Measurements from ENCODE around the gene TBCK.

Gene TBCK

DNA sequence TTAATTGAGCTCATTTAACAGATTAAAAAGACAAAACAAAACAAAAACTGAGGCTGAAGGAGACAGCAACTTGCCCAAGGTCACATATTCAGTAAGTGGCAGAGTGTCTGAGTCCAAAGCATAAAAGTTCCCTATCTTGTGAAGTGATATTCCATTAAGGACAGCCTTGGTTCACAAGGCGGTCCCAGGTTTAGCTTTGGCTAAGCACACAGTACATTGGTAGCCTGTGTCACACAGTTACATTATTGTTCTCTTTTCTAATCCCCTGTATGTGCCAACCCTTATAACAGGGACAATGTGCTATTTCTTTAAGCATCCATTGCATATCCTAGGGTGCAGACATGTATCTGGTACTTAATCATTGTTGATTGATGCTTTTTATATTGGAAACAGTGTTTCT, 280.8 kb downstream of the TBCK start:
- no peak for DNase-seq

DNA sequence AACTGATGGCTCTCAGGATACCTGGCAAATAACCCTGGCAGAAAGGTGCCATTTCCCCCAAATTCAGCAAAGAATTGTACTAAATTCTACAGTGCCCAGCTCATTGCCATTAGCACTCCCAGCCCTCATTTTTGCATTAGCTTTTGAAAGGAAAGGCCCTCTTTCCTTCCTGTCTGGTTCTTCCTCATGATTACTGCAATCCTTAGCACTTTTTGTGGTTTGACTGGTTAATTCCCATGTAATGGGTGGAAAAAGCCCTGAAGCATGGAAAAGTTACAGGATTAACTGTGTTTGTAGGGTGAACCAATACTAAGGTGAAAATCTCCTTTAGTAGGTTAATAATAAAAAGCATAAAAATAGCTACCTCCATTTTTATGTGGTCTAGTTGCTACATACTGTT, 281.3 kb downstream of the TBCK start:
- no peak for DNase-seq

DNA sequence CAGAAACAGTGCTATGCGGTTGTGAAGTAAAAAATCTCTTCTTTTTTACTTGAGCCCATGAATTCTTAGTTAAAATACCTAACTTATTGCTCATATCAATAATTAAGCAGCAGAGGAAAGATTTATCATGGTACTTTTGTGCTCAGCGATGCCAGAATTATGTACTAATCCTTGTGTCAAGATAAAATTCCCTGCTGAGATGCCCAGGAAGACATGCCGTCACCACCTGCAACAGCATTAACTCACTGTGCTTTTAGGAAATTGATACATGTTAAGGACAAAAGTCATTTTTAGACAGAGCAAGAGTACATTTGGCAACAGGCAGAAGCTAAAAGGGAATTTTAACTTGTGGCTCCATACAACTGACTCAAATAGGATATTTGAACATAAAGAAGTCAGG, 281.8 kb downstream of the TBCK start:
- no peak for DNase-seq

DNA sequence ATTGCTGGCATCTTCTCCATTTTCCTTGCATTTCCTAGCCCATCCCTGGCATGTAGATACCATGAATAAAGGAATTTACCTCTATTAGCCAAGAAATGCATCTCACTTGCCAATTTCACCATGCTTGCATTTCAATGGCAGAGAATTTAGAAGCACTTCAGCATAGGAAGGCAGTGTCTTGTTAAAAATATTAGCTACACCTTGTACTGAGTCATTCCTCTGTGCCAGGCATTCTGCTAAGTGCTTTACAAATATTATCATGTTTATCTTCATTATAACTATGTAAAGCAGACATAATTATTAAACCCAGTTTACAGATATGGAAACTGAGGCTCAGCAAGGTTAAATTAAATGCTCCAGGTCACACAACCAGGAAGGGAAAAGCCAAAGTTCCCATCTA, 282.5 kb downstream of the TBCK start:
- no peak for DNase-seq

DNA sequence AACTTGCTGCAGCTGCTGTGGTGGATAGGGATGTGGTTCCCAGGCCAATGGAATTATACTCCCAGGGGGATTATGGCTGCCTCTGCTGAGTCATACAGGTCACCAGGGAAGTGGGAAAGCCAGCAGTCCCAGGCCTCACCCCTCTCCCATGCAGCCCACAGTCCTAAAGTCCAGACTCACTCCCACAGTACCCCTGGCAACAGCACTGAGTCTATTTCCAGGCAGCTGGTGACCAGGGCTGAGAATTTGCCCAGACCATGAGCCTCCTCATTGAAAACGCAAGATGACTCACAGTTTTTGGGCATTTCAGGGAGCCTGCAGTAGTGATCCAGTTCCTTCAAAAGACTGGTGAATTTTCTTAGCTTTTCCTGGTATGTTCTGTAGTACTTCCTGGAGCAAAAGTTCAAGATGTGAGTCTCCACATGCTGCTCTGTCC, 283.1 kb downstream of the TBCK start:
- DNase-seq: no peak

DNA sequence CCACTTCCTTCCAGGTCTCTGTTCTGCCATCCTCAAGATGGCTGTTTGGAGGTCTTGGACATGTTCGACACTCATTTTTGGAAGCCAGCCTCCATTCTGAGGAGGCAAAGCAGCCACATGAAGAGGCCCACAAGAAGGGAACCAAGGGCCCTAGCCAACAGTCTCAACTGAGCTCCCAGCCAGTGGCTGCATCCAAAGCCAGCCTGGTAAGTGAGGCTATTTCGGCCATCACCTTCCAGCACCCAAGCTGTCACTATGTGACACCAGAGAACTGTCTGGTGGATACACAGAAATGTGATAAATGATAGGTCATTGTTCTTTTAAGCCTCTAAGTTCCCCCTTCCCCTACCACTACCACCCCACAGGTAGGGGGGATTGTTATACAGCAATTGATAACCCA, 293.6 kb downstream of the TBCK start:
- no peak for DNase-seq

DNA sequence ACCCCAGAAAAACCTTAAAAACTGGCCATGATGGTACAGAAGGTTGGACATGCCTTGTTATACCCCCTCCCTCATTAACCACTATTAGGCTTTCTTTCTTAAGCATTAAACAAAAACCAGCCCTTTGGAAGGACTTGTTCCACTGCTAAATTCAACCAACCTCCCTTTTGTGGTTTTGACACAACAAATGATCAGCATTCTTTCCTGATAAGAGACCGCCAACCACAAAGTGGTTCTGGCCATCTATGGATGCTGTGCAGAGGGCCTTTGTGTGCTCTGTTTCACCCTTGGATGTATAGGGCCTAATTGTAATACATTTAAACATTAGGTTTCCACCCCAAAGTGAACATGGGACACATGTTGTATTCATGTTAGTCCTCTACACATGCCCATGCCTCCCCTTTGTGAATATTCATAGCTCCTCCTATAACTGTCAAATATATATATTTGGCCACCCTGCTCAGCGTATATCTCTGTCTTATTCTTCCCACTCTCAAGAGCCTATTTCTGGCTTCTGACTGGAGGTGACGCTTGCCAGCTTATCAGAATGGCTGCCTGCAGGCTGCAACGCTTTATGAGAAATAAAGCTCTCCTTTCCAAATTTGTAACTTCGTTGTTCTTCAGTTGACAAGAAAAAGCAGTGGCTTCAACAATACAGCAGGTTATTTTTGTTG, 294.1 kb downstream of the TBCK start:
- DNase-seq: no peak

DNA sequence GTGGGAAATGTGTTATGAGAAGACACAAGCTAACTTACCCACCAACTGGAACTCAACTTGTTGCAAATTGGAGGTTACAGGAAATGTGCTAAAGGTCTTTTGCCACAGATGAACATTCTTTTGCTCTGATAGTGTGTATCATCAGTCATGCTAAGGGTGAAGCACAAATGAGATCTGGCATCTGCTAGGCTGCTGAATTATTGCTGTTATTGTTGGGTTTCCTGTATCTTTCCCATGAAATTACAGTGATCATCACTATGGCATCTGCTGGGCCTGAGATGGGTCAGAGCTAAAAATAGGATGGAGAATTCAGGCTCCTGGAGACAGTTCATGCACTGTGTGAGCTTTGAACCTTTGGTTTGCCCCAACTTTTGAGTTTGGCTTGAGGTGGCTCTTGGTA, 296.2 kb downstream of the TBCK start:
- no peak for DNase-seq

DNA sequence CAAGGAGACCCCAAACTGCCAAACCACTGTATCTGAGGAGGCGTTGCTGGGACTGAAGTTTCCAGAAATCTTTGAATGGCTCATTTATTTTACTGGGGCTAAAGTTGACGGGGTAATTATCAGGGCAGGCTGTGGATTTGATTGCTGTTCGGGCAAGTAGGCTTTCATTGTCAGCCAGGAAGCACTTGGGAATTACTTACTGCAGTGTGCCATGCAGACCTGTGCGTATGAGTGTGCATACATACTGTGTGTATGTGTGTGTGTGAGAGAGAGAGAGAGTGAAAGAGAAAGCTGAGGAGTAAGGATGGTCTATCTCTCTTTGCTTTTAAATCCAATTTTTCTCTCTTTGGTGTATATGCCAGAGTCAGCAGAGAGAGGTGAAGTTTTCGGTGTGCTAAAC, 298.0 kb downstream of the TBCK start:
- no peak for DNase-seq

DNA sequence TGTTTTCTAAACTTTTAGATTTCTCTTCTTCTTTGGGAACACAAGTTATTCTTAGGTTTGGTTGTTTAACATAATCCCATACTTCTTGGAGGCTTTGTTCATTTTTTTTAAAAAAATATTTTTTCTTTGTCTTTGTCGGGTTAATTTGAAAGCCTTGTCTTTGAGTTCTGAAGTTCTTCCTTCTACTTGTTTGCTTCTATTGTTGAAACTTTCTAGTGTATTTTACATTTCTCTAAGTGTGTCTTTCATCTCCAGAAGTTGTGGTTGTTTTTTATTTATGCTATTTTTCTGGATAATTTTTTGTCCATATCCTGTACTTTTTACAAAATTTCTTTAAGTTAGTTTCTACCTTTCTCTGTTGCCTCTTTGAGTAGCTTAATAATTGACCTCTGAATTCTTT, 304.6 kb downstream of the TBCK start:
- no peak for DNase-seq

DNA sequence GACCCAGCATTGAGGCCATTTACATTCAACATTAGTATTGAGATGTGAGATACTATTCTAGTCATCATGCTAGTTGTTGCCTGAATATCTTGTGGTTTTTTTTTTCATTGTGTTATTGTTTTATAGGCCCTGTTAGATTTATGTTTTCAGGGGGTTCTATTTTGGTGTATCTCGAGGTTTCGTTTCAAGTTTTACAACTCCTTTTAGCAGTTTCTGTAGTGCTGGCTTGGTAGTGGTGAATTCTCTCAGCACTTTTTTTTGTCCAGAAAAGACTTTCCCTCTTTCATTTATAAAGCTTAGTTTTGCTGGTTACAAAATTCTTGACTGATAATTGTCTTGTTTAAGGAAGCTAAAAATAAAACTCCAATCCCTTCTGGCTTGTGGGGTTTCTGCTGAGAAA, 305.2 kb downstream of the TBCK start:
- no peak for DNase-seq

DNA sequence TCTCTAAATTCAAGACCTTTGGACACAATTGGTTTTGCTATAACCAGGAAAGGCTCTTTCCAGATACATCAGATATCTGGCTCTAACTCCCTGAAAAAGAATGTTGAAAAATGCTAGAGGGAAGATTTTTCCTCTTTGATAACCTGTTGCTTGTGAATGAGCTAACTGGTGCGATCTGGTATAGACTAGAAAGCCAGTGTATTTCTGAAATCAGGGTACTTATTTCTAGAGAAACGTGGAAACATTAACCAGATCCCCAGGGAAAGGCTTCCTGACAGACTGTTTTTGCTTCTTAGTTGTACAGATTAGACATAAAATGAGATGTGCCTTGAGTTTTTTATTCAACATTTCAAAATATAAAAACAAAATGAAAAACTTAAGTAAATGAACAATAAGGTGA, 313.0 kb downstream of the TBCK start:
- no peak for DNase-seq

DNA sequence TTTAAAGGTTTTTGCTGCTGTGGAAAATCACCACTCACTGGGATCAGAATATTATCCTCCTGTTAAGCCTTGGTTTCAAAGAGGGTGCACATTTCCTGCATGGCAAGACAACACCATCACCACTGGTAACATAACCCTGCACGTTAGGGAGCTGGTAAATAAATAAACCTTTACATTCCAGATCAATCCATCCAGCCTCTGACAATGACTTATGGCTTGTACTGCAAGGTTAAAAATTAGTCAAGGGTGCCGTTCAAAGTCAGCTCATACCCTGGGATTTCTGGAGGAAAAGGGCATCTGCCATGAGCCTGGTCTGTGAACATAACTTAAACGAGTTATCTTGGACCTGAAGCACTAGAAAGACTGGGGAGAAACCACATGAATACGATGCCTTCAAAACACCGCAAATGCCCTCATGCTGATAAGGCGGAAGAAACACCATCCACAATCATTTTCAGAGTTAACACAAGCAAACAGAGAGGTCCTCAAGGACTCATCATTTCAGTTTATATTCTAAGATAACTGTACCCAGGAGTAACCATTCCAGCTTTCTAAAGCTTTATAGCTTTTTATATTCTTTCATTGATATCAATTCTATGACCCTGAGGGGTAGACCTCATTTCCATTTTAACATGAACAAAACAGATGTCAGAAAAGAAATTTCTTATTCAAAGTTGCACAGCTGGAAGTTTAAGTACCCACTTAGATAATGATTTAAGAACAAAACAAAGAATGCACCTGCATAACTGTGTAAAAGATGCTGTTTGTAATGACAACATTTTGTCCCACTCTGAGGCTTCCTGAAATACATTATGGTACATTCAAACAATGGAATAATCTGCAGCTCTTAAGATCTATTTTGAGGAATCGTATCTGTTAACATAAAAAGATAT, 317.6 kb downstream of the TBCK start:
- no peak for DNase-seq

DNA sequence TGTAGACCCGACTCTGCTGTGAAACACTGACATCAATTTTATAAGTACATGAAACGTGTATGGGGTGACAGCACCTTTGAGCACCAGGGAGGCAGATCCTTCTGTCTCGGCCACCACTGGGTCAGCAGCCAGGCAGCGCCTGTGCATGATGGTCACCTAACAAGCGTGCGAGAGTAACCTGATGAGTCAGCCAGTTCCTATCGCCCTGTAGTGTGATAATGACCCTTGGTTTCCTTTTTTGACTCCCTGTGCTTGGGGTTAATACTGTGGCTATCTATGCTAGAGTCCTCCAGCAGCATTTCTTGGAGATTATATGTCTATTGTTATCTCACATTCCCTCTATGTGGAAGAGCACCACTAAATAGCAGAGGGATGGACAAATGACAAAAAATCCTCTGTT, 319.2 kb downstream of the TBCK start:
- no peak for DNase-seq

DNA sequence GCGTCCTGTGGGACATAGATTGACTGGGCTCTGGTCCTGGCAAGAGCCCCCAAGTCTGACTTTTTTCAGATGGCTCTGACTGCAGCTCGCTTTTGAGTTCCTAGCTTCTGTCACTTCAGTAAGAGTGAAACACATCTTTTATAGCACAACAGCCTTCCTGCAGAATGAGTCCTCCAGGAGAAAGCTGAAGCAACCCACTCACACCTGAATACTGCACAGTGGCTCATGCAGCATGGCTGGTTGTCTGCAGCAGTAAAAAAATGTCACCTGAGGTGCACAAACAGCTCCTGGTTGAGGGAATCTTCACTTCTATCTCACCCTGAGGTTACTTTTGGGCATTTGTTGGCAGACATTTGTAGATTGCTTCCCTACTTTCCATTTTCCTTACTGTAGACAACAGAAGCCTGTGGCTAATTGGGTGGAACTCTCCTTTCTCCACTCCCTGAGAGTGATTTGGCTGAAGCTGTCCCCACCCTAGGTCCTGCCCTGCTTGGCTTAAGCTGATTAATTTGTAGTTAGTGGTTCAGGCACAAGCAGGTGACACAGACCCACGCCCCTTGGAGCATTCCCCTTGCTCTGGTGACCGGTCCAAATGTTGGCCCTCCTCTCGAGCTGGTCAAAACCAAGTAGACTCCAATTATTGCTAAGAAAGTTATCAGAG, 321.0 kb downstream of the TBCK start:
- DNase-seq: no peak

DNA sequence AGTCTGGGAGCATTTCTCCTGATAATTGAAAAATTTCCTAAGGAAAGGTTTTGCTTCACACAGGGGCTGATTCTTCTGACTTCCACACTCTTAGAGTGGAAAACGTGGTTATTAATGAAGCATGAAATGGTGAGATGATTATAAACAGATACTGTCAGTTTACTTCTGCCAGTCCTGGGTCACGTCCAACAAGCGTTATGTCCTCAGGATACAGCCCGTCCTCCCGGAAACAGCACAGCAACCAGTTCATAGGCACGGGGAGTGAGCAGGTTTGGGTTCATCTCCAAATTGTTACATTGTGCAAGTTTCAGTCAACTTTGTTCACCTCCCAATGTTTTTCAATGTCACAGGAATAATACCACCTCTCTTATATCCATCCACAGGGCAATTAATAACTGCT, 321.9 kb downstream of the TBCK start:
- no peak for DNase-seq

DNA sequence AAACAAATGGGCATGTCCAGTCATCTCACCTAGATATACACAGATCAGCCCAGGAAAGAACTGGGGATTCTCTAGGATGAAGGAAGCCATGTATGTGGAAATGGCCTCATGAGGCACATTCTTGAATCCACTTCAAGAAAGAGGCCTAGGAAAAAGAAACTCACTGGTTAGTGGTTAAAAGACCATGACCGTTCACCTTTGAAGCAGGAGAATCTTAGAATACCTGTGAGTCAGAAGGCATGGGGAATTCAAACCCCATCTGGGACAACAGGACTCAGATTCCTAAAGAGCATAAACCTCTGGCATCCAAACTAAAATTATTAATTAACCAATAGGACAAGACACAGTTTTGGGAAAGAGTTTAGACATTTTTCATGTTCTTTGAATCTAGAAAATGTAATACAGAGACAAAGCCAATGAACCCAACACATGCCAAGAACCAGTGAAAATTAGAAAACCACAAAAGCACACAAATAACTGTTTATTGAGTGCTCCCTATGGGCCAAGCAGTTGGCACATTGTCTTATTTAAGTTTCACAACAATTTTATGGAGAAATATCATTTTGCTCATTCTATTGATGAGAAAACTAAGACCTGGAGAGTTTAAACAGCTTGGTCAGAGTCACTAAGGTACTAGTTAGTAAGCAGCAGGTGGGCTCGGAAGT, 323.2 kb downstream of the TBCK start:
- DNase-seq: no peak

DNA sequence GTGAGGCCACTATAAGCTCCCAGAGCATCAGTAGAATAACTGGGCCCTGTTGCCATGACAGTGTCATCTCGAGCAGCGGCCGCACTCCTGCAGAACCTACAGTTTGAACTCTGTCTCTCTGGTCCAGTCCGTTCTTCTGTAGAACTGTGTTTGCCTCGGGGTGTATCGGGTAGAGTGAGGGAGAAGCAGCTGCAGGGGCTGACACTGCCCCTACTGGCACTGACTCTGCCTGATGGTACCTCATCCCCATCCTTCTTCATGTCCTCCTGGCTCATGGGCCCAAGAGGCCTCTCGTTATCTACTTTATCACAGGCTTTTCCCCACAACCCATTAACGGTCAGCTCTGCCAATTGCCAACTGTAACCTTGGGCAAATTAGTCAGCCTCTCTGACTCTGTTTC, 324.3 kb downstream of the TBCK start:
- no peak for DNase-seq

Measured in NCI-H1436 (cell line).